HepG2 (cell line): ENCODE measurements around the gene RASGRF1. TPM values are rescaled to one million over a fixed set of nuclear protein-coding genes. Genes with fewer than 3 reads are reported as not detected.

Experiments used
- ARNTL ChIP-seq: sonication (generic); formaldehyde crosslinking; IDR thresholded peaks from 2 replicates; pipeline ENCODE4 v1.4.0; 2020; ENCODE audit warnings: mild to moderate bottlenecking, missing genetic modification reagents
- BATF2 ChIP-seq: sonication (generic); formaldehyde crosslinking; IDR thresholded peaks from 2 replicates; pipeline ENCODE4 v1.8.0; 2022; ENCODE audit warnings: mild to moderate bottlenecking, missing genetic modification reagents, moderate library complexity
- BHLHE40 ChIP-seq: IDR thresholded peaks from 2 replicates; pipeline ENCODE4 v1.6.1; 2011; ENCODE audit warnings: low read length, improper control_type of control experiment
- CBX2 ChIP-seq, 2 experiments: fragments of 200-600 bp in 1 of 2; sonication (generic); formaldehyde crosslinking in 1 of 2; IDR thresholded peaks; 2 replicates each; pipeline versions ENCODE4 v1.7.0 to v1.8.1; 2018 to 2022; ENCODE audit warnings: low read depth in 2 of 2, low read length in 1 of 2, mild to moderate bottlenecking in 1 of 2, missing genetic modification reagents in 1 of 2
- FOSL2 ChIP-seq: sonication (generic); formaldehyde crosslinking; IDR thresholded peaks from 2 replicates; pipeline ENCODE4 v1.4.0; 2020; ENCODE audit warnings: missing genetic modification reagents
- HDAC1 ChIP-seq: sonication (generic); formaldehyde crosslinking; IDR thresholded peaks from 2 replicates; pipeline ENCODE4 v1.5.1; 2020; ENCODE audit warnings: mild to moderate bottlenecking, missing genetic modification reagents
- IRF2 ChIP-seq: IDR thresholded peaks from 2 replicates; pipeline ENCODE4 v1.6.1; 2018; ENCODE audit warnings: missing genetic modification reagents, missing compliant biosample characterization
- LCORL ChIP-seq, 2 experiments: fragments of 450-650 bp in 1 of 2; sonication (generic) in 1 of 2; formaldehyde crosslinking in 1 of 2; IDR thresholded peaks; 2 replicates each; pipeline versions ENCODE4 v1.5.0 to v1.6.1; 2017 to 2020; ENCODE audit warnings: antibody characterized with exemption in 1 of 2, missing genetic modification reagents in 1 of 2
- NFKB2 ChIP-seq: sonication (generic); formaldehyde crosslinking; IDR thresholded peaks from 2 replicates; pipeline ENCODE4 v1.4.0; 2020; ENCODE audit warnings: missing genetic modification reagents, borderline replicate concordance
- NR2C2 ChIP-seq: sonication (generic); formaldehyde crosslinking; IDR thresholded peaks from 2 replicates; pipeline ENCODE4 v1.4.0; 2020; ENCODE audit warnings: missing genetic modification reagents, mild to moderate bottlenecking, moderate library complexity, borderline replicate concordance
- SAP130 ChIP-seq: IDR thresholded peaks from 2 replicates; pipeline ENCODE4 v1.6.1; 2016; ENCODE audit warnings: low read depth
- SOX13 ChIP-seq, 3 experiments: fragments of 450-650 bp in 1 of 3; sonication (generic) in 1 of 3; formaldehyde crosslinking in 1 of 3; IDR thresholded peaks in 2 of 3; conservative IDR thresholded peaks in 1 of 3; 2 replicates each; pipeline versions ENCODE4 v1.5.0 to v1.6.1; 2016 to 2020; ENCODE audit warnings: antibody characterized with exemption in 1 of 3, mild to moderate bottlenecking in 1 of 3, missing compliant biosample characterization in 1 of 3, missing genetic modification reagents in 1 of 3, moderate library complexity in 1 of 3
- TSC22D2 ChIP-seq: sonication (generic); formaldehyde crosslinking; IDR thresholded peaks from 2 replicates; pipeline ENCODE4 v1.5.1; 2020; ENCODE audit warnings: missing genetic modification reagents, mild to moderate bottlenecking, borderline replicate concordance
- ZNF572 ChIP-seq: sonication (generic); formaldehyde crosslinking; IDR thresholded peaks from 2 replicates; pipeline ENCODE4 v1.5.1; 2020; ENCODE audit warnings: mild to moderate bottlenecking, missing genetic modification reagents
- ZNF713 ChIP-seq: sonication (generic); formaldehyde crosslinking; IDR thresholded peaks from 2 replicates; pipeline ENCODE4 v1.4.0; 2020; ENCODE audit warnings: mild to moderate bottlenecking, missing genetic modification reagents
- ZNF770 ChIP-seq: sonication (generic); formaldehyde crosslinking; IDR thresholded peaks from 2 replicates; pipeline ENCODE4 v1.5.0; 2020; ENCODE audit warnings: mild to moderate bottlenecking, missing genetic modification reagents
- ZSCAN9 ChIP-seq: IDR thresholded peaks from 2 replicates; pipeline ENCODE4 v1.6.1; 2016; ENCODE audit warnings: borderline replicate concordance
- polyA plus RNA-seq, 8 experiments: library from polyadenylated mRNA; depleted of rRNA in 3 of 8; stranded (reverse) in 7 of 8; unstranded in 1 of 8; fragments of >200 nt; fragmentation: Illumina TruSeq in 4 of 8; extraction: Trizol in 4 of 8; gene quantifications; 2 replicates each; pipeline versions ENCODE4 v1.2.1 to v1.2.3, GENCODE V29; 2011 to 2016; ENCODE audit warnings: low read depth in 4 of 8, missing spikeins in 1 of 8, mixed read lengths in 1 of 8; ENCODE audit not compliant: insufficient read depth in 1 of 8
- total RNA-seq, 5 experiments: library from RNA; depleted of rRNA; stranded (reverse); fragments of >200 nt; fragmentation: Illumina TruSeq; extraction: Trizol; gene quantifications; 2 replicates each; pipeline ENCODE4 v1.2.3, GENCODE V29; 2016; ENCODE audit warnings: low read depth in 1 of 5
- TF ChIP-seq, protein P1 (sequence below): IDR thresholded peaks from 2 replicates; pipeline ENCODE4 v1.6.1; 2016
- TF ChIP-seq, protein P2 (sequence below): sonication (generic); formaldehyde crosslinking; conservative IDR thresholded peaks from 2 replicates; pipeline ENCODE4 v1.4.0; 2020; ENCODE audit warnings: missing genetic modification reagents
- TF ChIP-seq, protein P3 (sequence below): sonication (generic); formaldehyde crosslinking; IDR thresholded peaks from 2 replicates; pipeline ENCODE4 v1.4.0; 2020; ENCODE audit warnings: missing genetic modification reagents

RASGRF1 gene
- total and polyA plus RNA-seq, 2 of the 13 experiments (the other 11 are each of a cell fraction or from before 2014, with no cell fraction given): 0.55 to 3.0 TPM

DNA sequence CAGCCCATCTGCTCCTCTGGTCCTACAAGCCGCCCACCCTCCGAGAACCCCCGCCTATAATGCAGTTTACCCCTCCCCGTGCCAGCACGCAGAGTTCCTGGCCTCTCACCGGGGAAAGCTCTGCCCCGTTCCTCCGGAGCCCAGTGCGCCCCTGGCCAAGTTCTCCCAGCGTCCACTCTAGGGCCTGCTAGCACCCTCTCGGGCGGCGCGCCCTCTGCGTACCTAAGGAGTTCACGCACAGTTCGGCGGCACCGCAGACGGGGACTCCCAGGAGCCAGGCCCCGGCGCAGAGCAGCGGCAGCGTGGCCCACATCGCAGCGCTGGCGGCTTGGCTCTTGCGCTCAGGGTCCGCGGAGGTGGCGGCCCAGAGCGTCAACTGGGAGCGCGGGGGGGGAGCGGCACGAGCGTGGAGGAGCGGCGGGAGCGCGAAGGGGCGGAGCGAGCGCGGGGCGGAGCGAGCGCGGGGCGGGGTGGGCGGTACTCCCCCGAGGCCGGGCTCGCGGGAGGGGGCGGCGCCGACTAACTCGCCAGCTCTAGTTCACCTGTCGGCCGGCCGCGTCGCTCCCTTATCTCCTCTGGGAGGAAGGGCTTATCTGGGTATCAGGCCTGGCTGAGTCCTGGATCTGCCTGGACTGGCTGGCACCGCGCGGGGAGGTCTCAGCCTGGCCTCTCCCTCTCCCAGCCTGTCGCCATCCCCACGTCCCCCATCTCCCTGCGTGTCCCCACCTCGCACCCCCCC, 145.7 kb downstream of the RASGRF1 start, which contains the start of gene CTSH (continued):
- TF ChIP-seq, protein P1, sequence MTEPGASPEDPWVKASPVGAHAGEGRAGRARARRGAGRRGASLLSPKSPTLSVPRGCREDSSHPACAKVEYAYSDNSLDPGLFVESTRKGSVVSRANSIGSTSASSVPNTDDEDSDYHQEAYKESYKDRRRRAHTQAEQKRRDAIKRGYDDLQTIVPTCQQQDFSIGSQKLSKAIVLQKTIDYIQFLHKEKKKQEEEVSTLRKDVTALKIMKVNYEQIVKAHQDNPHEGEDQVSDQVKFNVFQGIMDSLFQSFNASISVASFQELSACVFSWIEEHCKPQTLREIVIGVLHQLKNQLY: no peak
- TF ChIP-seq ARNTL (CRISPR knock-in tag) (peak; percentile 80), CBX2 (IDR thresholded peaks at IDR 0.05; ENCODE audit: low read depth, low read length) (no peak), CBX2 (CRISPR knock-in tag; IDR thresholded peaks at IDR 0.05; ENCODE audit: low read depth) (no peak), BHLHE40 (peak; percentile 67), LCORL (IDR thresholded peaks at IDR 0.05) (no peak), LCORL (CRISPR knock-in tag; IDR thresholded peaks at IDR 0.05) (peak; percentile 46; the same call in 1 of the 2 replicates), ZNF713 (no peak), ZSCAN9 (CRISPR knock-in tag) (peak; percentile 90), BATF2 (peak; percentile 84), SOX13 (IDR thresholded peaks at IDR 0.05) (no peak), SOX13 (CRISPR knock-in tag; conservative IDR thresholded peaks at IDR 0.05 in 1 of 2, IDR thresholded peaks at IDR 0.05 in 1 of 2) (peak in 1 of 2 experiments; percentile 17; a peak in 1 of 4 replicates), NFKB2 (CRISPR knock-in tag) (peak; percentile 29; the same call in 1 of the 2 replicates), ZNF572 (CRISPR knock-in tag) (0 out of 2 replicates have a peak, but pooled peaks have one; percentile 60), SAP130 (CRISPR knock-in tag) (peak; percentile 84), FOSL2 (CRISPR knock-in tag) (peak; percentile 25; the same call in 1 of the 2 replicates), HDAC1 (CRISPR knock-in tag) (peak; percentile 73; the same call in 1 of the 2 replicates), NR2C2 (CRISPR knock-in tag) (peak; percentile 29; the same call in 1 of the 2 replicates), TSC22D2 (peak; percentile 54; the same call in 1 of the 2 replicates), ZNF770 (CRISPR knock-in tag) (peak; percentile 28; the same call in 1 of the 2 replicates), IRF2 (CRISPR knock-in tag) (no peak; the same call in 1 of the 2 replicates)
- TF ChIP-seq, protein P2, sequence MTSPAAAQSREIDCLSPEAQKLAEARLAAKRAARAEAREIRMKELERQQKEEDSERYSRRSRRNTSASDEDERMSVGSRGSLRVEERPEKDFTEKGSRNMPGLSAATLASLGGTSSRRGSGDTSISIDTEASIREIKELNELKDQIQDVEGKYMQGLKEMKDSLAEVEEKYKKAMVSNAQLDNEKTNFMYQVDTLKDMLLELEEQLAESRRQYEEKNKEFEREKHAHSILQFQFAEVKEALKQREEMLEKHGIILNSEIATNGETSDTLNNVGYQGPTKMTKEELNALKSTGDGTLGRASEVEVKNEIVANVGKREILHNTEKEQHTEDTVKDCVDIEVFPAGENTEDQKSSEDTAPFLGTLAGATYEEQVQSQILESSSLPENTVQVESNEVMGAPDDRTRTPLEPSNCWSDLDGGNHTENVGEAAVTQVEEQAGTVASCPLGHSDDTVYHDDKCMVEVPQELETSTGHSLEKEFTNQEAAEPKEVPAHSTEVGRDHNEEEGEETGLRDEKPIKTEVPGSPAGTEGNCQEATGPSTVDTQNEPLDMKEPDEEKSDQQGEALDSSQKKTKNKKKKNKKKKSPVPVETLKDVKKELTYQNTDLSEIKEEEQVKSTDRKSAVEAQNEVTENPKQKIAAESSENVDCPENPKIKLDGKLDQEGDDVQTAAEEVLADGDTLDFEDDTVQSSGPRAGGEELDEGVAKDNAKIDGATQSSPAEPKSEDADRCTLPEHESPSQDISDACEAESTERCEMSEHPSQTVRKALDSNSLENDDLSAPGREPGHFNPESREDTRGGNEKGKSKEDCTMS (CRISPR knock-in tag): no peak
- TF ChIP-seq, protein P3, sequence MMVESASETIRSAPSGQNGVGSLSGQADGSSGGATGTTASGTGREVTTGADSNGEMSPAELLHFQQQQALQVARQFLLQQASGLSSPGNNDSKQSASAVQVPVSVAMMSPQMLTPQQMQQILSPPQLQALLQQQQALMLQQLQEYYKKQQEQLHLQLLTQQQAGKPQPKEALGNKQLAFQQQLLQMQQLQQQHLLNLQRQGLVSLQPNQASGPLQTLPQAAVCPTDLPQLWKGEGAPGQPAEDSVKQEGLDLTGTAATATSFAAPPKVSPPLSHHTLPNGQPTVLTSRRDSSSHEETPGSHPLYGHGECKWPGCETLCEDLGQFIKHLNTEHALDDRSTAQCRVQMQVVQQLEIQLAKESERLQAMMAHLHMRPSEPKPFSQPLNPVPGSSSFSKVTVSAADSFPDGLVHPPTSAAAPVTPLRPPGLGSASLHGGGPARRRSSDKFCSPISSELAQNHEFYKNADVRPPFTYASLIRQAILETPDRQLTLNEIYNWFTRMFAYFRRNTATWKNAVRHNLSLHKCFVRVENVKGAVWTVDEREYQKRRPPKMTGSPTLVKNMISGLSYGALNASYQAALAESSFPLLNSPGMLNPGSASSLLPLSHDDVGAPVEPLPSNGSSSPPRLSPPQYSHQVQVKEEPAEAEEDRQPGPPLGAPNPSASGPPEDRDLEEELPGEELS: peak; percentile 41; the same call in 1 of the 2 replicates
